Activated T-cell treated with anti-CD3 and anti-CD28 coated beads for 48 hours (primary cell): Measurements from ENCODE around the gene EGFL7.

Source experiments
- DNase-seq: peaks from one replicate; pipeline ENCODE4 v3.0.0-alpha.2; 2020; ENCODE audit warnings: low read depth

Gene EGFL7

DNA sequence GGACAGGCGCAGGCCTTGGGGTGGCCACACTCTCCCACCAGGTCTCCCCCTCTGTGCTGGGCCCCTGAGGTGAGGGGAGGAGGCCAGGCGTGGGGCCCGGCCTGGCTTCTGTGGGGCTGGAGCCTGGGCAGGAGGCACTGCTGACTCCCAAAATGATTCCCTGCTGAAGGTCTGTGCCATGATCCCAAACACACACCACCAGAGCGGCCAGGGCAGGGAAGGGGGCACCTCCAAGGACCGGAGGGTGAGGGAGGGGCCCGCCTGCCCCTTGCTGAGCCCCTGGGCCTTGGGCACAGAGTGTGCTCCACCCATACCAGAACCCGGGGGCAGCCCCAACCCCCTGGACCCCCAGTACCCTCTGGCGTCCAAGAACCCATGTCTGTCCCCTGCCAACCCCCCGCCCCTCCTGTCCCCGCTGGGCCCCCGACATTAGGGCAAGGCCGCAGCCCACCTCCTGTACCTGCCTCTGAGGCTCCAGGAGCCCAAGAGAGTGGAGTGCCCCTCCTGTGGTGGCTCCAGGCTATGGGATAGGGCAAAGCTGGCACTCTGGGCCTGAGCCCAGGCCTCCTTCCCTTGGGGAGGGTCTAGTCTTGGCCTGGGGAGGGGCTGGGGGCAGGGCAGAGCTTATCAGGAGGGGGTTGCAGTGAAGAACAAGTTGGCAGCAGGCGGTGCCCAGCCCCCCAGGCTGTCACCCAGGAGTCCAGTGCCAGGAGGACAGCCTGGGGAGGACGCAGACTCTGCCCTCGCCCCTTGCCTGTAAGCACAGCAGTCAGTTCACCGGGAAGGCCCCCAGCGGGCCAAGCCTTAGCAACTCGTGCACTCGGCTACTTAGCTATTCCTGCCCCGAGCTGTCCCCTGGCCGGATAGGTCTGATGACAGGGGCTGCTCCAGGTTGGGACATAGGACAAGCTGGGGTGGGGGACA, 2.6 kb upstream of the EGFL7 start:
- no peak for DNase-seq

DNA sequence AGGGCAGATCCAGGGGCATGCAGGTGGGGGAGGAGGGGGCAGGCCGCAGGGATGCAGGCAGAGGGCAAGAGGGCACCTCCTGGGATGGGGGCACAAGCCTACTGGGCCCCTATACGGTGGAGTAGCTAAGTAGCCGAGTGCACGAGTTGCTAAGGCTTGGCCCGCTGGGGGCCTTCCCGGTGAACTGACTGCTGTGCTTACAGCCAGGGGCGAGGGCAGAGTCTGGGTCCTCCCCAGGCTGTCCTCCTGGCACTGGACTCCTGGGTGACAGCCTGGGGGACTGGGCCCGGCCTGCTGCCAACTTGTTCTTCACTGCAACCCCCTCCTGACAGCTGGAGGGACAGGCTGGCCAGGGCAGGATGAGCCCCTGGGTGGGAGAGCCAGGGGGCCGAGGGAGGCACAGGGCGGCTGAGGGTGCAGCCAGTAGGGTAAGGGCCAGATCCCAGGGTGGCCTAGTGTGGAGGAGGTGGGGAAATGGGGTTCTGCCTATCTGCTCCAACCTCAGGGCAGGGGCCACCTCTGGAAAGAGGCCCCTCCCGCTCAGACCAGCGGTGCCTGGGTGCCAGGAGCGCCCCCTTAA, 1.7 kb upstream of the EGFL7 start:
- no peak for DNase-seq

DNA sequence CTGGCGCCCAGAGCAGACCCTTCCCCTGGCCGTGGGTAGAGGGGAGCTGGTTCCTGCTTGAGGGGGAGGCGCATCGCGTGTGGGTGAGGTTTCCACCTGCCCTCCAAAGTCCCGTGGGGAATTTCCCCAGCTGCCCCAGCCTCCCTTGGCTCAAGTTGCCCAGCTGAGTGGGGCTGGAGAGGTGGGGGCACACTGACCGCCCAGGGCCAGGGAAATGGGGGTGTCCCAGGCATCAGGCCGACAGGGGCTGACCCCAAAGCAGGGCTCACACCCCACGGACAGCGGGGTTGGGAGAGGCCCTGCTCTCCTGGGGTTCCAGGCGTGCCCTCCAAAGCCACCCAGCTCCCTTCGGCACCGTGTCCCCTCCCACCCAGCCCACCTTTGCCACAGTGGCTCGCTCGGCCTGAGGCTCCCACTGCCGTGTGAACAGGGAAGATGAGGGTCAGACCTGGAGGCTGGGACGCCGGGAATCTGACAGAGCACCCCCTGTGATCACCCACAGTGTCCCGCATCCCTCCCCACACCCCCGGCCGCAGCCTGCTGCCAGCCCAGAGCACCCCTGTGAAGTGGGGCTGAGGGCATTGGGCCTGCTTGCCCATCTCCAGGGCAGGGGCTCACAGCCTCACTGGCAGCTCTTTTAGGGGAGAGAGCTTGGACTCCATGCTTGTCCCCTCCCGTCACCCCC, 933 bp upstream of the EGFL7 start:
- no peak for DNase-seq

DNA sequence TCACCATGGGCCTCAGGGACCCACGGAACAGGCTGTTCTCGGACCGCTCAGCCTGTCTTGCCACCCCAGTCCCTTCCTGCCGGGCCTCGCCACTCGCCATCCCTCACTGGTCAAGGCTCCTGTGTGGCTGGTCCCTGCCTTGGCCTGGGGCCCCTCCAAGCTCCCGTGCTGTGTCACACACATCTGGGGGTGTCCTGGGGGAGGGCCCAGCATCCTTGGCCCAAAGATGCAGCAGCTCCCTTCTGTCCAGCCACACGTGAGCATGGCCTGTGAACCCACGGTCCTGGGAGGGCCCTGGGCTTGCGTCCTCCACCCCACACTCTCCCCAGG, 425 bp upstream of the EGFL7 start:
- DNase-seq: no peak

DNA sequence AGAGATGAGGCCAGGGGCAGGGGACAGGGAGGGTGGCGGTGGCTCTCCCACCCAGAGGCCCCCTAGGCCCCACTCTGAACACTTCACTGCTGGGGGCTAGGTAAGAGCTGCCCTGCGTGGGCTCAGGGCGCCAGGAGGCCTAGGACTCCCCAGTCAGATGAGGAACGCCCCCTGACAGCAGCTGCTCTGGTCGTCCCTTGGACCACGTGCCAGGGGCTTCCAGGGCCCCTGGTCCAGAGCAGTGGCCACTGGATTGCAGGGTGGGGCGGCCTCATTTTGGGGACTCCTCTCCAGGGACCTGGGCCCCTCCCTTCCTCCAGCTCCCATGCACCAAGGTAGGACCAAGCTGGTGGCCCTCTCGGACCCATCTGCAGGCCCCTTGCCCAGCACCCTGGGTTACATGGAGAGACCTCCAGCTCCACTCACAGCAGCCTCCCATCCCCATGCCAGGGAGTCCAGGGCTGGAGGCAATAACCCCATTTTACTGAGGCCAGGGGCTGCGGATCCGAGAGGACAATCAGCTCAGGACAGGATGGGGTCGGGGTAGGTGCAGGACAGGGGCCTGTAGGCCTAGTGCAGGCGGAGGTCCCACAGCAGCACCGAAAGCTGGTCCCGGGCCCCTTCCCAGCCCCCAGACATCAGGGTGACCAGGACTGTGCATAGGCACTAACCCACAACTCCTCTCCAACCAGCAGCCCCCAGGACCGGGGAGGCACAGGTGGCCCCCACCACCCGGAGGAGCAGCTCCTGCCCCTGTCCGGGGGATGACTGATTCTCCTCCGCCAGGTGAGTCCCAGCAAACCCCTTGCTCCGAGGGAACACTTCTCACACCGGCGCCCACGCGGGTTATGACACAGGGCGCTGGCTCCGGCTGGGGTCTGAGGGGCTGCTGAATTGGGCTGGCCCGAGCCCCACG, 1.5 kb downstream of the EGFL7 start:
- DNase-seq: no peak

DNA sequence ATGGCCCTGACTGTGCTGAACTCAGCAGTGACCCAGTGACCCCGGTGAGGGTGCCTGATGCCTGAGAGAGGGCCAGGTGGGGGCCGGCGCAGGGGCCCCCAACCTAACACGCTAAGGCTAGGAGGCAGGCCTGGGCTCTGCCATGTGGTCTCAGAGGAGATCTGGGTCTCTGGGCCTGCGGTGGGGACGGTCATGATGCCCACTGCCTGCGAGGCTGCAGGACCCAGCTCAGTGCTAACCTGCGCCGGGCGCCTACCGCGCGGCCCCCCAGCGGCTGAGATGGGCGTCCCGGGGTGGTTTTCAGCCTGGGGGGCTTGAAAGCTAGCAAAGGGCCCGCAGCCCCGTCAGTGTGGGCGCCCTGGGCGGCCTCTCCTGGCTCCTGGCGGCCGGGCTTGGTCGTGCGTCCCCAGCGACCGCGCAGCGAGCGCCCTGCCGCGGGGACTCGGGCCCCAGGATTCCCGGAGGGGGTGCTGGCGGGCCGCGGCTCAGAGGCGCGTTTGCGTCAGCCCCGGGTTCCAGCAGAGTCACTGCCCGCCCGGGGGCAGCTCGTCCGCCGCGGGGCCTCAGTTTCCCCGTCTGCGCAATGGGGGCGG, 2.5 kb downstream of the EGFL7 start:
- DNase-seq: peak; percentile 24

DNA sequence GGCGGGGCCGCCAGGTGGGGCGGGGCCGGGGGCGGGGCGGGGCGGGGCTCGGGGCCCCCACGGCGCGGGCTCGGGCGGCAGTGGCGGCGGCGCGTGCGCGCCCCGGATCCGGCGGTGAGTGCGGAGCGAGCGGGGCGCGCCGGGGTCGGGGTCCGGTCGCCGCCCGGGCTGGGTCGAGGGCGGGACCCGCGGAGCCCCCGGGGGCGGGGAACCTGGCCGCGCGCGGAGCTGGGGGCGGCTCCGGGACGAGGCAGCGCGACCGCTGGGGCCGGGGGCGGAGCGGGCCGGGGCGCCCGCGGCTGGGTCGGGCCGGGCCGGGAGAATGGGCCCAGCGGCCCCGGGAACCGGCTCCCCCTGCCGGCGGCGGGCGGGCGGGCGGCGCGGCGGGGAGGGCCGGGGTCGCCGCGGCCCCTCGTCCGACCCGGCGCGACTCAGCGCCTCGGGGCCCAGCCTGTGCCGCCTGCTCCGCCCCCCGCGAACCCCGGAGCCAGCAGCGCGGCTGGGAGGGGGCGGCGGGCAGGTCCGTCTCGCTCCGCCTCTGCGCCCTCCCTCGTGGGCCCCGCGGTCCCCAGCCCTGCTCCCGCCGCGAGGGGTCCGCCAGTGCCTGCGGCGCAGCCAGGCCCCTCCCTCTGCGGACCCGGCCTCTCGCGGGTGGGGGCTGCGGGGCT, 3.1 kb downstream of the EGFL7 start:
- DNase-seq: peak; percentile 19

DNA sequence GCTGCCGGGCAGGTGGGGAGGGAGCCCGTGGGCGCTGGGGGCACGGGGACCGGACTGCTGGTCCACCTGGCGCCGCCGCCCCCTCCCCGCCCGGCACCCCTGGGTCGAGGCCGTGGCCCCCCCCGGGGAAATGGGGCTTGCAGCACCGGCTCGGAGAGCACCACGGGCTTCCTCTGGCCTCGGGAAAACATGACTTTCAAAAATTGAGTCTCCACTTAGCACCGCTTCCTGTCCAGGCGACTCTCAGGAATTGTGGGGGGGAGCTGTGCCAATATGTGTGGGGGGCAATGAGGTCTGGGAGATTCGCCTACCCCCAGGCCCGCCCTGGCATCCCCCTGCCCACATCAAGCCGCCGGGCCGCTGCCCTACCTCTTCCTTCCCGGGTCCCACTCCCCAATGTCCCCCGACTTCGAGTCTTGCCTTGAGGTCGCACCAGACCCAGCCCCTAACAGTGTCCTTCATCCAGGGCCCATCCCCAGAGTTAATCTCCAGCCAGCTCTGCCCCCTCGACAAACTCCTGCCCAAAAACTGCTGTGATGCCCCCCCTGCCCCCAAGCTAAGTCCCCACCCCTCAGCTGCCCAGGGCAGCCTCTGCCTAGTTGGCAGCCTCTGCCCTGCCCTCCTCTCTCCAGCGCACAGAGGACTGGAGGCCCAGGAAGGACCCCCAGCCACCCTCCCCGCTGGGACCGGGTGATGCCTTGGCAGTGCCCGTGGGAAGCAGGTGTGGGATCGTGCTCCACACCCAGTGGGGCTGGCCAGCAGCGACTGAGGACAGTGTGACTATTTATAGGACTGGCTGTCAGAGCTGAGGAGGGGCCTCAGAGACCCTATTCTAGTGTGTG, 3.9 kb downstream of the EGFL7 start:
- no peak for DNase-seq

DNA sequence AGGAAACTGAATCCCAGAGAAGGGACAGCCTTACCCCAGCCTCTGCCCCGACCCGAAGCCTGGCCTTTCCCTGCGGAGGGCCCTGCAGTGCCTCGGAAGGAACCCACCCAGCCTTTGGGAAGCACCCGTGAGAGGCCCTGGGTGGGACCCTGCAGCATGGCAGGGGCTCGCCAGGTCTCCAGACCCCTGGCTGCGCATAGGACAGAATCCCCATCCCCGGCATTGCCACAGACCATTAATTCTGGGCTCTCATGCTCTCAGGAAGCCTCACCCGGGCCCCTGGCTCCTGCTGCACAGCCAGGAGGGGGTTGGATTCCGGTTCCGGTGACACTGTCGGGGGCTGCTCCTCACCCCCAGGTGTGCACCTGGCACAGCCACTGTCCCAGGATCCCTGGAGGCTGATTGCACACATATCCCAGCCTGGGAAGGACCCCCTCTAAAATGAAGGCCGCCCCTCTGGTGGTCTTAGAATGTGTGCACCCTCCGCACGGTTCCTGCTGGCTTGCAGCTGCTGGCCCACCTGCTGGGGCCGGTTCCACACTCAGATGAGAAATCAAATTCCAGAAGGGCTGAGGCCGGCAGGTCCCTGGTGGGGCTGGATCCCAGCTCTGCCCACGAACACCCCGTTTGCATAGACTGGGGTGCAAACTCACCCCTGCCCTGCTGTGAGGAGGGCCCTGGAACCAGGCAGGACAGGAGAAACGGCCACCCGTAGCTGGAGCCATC, 4.7 kb downstream of the EGFL7 start:
- no peak for DNase-seq

DNA sequence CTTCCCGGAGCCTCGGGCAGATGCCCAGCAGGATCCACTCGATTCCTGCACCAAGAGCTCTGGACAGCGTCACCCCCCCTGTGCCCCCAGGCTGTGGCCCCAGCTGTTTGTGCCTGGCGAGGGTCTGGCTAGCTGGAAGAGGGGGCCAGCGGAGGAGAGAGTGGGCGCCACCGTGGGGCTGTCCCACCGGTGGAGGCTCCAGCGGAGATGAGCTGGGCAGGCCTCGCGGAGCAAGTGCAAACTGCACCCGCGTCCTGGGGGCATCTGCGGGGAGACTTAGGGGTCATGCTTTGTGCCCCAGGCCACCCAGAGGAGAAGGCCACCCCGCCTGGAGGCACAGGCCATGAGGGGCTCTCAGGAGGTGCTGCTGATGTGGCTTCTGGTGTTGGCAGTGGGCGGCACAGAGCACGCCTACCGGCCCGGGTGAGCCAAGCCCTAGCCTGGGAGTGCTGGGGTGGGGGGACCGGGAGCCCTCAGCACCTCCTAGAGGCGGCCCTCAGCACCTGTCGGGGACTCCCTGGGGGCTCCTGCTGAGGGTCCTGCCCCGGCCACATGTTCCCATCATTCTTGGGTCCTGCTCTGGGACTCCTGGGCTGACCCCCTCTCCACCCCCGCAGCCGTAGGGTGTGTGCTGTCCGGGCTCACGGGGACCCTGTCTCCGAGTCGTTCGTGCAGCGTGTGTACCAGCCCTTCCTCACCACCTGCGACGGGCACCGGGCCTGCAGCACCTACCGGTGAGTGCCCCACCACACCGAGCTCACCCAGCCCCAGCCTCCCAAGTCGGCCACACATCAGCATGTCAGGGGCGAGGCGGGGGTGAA, 5.4 kb downstream of the EGFL7 start:
- no peak for DNase-seq

DNA sequence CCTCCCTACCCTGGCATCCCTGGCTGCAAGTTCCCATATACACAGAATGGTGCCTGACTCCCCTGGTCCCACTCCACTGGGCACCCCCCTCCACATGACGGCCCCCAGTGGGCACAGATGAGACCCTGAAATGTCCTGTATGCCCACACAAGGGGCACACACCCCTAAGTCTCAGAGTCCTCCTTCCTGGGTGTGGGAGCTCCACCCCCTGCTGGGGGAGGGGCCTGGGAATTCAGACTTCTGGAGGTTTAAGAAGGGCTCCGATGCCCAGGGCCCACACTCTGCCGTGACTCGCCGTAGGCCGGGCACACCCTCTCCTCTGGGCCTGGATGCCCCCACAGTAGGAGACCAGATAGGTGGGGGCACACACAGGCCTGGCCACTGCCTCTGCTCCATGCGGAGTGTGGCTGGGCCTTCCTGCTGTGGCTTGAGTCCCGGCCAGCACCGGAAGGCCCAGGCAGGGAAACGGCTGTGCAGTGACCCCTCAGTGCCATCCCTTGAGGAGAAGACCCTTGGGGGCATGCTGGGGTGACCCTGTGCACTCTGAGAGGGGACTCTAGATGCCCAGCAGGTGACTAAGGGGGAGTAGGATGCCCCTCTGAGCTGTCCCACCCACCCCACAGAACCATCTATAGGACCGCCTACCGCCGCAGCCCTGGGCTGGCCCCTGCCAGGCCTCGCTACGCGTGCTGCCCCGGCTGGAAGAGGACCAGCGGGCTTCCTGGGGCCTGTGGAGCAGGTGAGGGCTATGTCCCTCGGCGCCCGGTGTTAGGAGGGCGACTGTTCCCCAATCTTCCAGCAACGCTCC, 6.5 kb downstream of the EGFL7 start:
- DNase-seq: no peak

DNA sequence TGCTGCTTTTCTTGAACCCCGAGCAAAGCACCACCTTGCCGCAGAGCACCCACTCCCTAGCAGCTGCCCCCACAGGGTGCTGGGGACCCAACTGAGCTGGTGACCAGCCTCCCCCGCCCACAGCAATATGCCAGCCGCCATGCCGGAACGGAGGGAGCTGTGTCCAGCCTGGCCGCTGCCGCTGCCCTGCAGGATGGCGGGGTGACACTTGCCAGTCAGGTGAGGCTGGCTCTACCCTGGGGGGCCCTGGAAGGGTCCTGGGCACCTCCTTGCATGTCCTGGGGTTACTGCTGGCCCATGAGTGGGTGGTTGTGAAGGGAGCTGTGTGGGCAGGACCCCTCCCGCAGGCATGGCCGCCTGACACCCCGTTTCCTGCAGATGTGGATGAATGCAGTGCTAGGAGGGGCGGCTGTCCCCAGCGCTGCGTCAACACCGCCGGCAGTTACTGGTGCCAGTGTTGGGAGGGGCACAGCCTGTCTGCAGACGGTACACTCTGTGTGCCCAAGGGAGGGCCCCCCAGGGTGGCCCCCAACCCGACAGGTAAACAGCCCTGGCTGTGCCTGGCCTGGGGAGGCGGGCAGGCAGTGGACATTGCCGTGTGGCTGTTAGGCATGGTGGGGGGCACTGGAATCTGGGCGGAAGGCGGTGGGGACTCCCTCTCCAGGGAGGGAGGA, 7.2 kb downstream of the EGFL7 start:
- no peak for DNase-seq

DNA sequence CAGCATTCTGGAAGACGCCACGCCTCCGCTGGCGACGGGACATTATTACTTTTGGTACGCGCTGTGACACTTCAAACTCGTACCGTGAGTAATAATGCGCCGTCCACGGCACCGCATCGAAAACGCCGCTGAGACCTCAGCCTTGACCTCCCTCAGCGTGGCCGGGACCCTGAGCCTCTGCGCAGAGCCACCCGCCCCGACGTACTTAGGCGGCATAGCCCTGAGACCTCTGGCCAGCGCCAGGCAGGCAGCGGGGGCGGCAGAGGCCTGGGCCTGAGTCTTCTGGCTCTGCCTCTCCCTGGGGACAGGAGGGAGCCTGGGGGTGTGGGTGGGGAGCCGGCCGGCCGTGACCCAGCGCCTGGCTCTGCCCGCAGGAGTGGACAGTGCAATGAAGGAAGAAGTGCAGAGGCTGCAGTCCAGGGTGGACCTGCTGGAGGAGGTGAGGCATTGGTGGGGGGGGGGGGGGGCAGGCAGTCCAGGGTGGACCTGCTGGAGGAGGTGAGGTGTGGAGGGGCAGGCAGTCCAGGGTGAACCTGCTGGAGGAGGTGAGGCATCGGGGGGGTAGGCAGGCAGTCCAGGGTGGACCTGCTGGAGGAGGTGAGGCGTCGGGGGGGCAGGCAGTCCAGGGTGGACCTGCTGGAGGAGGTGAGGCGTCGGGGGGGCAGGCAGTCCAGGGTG, 8.0 kb downstream of the EGFL7 start:
- DNase-seq: no peak

DNA sequence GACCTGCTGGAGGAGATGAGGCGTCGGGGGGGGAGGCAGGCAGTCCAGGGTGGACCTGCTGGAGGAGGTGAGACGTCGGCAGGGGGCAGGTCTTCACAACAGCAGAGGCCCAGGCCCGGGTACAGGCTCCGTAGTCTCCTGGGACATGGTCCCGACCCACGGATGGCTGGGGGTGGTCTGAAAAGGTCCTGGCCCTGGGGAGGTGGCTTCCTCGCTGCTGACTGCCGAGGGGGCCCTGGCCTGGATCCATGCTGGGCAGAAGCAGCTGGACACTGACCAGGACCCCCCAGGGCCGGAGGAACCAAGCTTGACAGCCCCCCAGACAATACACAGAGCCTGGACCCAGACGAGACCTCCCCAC, 8.5 kb downstream of the EGFL7 start:
- no peak for DNase-seq

DNA sequence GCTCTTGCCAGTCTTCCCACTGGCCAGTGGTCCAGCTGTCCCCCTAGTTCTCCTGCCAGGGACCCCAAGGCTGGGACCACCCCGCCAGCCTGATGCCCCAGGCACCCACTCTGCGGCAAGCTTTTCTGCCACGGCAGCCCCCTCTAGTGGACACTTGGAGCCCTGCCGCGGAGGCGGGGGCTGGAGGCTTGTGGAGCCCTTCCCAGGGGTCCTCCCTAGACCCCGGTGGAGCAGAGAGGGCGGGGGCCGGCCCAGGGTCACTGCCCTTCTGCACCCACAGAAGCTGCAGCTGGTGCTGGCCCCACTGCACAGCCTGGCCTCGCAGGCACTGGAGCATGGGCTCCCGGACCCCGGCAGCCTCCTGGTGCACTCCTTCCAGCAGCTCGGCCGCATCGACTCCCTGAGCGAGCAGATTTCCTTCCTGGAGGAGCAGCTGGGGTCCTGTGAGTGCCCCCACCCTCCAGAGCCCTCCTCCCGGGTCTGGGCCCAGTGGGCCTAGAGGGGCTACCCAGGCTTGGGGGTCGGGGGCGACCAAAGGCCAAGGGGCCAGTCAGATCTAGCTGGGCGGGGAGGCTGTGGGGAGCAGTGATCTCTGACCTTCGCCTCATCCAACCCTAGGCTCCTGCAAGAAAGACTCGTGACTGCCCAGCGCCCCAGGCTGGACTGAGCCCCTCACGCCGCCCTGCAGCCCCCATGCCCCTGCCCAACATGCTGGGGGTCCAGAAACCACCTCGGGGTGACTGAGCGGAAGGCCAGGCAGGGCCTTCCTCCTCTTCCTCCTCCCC, 9.1 kb downstream of the EGFL7 start:
- DNase-seq: peak; percentile 37
